Cerebellar cortex (tissue), 1 donor: ENCODE measurements around the gene HECTD4.
A peak's percentile ranks its signal among the peaks of the same experiment; 100 is the strongest.

ENCODE experiments used
- DNase-seq: peaks from one replicate; pipeline ENCODE4 v3.0.0-alpha.2; 2015; ENCODE audit warnings: low spot score

HECTD4 gene

DNA sequence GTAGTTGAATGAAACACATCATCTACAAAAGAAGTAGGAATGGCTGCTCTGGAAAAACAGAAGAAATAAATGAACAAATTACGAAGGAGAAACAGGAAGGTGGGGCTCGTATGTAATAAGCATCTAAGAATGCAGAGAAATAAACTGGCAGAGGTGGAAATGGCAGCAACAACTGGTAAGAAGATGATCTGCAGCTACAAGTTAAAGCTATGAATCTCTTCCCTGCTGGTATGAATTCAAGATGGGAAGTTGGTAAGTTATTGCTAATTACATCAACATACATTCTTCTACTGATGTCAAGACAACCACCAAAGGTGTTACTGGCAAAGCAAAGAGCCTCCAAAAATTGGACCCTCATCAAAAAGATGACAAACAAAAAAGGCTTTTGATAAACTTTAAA lies 59.8 kb downstream of the HECTD4 start:
- DNase-seq, result no peak

DNA sequence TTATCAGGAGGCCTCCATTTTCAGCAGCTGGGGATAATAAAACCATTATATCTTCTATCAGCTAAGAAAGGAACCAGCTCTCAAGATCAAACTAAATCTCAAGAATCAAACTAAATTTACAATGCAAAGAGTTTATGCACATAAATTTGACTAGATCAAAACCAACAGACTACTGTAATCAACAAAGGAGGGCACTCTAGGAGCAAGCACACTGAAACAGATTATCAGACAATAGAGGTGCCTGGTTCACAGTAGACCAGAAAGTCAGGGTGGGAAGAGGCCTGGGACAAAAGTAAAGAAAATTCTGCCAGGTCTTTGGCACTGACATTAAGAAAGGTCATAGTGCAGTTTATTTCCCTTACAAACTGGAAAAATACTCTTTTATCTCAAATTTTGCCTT lies 61.0 kb downstream of the HECTD4 start:
- DNase-seq, result no peak

DNA sequence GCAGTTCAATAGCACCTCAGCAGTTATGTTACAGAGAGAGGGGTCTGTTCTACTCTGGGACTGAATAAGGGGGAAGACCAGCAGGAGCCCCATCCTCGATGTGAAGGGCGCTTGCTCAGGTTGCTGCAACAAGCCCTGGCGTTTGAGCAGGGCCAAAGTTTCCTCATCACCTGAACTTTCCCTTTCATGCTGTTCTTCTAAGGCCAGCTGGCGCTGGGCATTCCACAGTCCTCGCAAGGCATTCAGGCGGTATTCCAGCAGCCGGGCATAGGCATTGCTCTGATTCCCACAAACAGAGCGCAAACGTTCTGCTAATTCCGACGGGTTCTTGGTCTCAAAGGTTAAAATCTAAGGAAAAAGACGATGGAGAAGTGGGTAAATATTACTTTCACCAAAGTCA lies 62.8 kb downstream of the HECTD4 start:
- DNase-seq, result no peak

DNA sequence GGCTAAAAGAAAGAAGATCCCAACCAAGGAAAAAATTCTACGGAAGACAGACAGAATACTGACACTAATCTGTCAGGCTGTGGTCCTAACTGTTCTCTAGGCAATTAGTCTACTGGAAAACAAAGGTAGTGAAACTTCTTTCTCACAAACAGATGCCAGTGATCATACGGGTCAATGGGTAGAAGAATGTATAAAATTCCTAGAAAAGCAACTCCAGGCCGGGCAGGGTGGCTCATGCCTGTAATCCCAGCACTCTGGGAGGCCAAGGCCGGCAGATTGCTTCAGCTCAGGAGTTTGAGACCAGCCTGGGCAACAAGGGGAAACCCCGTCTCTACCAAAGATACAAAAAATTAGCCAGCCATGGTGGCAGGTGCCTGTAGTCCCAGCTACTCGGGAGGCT lies 64.8 kb downstream of the HECTD4 start:
- DNase-seq, result no peak

DNA sequence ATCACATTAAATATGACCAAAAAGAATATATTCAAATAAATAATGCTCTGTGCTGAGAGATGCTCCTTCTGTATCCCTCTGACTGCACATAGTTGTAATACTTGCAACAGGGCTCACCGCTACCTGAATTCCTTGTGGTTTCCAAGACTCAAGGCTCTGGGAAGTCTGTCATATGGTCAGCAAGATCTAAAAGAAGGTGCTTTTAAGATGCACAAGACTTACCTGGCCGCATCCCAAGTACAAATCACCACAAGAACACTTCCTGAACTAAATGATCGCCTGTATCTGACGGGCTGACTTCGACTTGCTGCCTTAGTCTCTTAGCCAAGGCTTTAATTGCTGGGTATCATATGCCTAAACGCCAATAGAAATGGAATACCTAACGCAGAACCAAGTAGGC lies 67.2 kb downstream of the HECTD4 start:
- DNase-seq, result no peak

DNA sequence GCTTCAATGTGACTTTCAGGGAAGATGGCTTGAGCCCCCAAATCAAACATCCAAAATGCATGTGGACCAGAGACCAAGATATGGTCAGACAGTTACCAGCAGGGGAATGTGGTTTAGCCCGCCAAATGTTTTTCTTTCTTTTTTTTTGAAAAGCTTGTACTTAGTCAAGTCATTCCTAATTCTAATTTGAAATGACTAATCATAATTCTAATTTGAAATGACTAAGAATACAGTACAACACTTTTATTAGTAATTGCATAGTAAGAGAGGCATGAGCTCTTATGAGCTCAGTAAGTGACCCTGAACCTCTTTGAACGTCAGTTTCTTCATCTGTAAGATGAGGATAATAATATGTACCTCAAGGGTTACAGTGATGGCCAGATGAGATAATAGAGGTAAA lies 72.4 kb downstream of the HECTD4 start:
- DNase-seq, result no peak

DNA sequence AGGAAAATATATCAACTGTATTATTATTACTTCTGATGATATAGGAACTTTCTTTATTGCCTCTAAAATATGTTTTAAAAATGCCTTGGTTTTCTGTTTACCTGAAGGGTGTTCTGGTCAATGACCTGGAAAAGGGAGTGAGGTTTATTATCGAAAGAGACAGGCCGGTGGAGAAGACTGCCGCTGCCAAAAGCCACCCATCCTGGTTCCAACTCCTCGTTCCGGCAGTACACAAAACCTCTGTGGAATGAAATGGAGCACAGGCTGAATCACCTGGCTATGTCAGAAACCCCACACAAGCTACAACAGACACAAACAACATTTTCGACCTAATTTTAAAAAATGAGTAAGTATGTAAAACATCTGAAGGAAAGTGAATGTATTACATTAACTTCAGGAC lies 73.6 kb downstream of the HECTD4 start:
- peak; percentile 85 for DNase-seq

DNA sequence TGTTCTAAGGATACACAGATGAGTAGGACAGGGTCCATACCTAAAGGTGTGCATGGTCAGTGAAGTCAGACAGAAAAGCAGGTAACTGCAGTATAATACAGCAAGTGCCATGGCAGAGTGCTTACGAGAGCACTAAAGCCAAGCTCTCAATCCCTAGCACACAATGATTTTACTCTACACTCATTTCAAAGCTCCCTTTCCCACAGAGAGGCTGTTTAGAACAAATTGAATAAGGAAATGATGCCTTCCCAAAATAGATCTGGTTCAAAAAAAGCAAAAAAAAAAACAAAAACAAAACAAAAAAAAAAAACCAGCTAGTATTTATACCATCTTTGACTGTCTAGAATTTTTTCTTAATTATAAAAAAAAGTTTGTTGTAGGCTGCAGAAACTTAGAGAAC lies 74.1 kb downstream of the HECTD4 start:
- DNase-seq, result peak; percentile 50

DNA sequence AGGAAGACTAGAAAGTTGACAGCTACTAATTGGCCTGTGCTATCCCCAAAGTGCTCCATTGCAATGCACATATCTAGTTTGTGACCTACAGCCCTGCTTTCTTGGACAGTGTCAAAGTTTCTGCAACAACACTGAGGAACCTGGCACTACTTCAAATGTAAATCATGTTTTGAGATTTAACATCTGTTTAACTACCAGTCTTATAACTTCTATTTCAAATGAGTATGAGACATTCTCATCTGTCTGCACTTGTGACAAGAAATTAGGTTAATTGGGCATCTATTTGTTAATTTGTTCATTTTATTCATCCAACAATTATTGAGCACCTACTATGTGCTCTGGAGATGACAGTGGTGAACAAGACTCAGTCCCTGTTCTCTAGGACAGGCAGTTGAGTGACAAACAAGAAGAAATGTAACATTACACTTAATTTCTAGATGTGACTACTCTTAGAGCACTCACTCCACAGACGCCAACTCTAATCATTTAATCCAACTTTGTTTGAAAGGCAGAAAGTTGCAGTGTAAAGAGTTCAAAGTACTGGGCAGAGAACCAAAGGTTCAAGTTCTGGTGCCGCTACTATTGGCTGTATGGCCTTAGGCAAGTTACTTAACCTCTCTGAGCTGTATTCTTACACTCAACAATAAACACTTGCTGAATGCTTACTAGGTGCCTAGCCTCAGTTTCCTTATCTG lies 74.8 kb downstream of the HECTD4 start:
- DNase-seq, result no peak

DNA sequence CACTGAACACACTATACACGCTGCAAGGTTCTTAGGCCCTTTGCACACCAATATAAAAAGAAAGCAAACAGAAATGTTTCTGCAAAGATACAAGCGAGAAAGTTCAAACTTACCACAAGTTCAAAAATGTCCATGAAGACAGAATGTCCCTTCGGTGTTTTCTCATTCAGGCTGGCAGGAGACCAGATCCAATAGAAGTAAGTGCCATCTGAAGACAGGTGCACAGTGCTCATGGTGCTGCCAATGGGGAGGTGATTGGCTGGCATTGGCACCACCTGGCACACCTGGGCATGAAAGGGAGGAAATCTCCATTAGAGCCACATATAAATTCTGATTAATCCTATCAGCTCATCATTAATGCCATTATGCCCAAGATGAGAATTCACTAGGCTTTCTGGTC lies 76.3 kb downstream of the HECTD4 start:
- peak; percentile 68 for DNase-seq

DNA sequence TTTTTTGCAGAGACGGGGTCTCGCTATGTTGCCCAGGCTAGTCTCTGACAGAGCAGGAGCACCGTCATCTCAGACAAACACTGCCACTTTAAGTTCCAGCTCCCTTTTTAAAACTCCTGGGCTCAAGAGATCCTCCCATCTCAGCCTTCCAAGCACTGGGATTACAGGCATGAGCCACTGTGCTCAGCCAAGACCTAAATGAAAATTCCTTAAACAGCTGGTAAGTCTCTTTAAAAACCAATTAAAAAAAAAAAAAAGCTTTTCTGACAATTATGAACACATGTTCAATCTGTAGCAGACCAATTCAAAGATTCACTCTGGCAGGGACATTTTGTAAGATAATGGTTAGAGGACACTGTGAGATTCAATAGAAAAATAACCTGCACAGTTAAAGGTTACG lies 77.8 kb downstream of the HECTD4 start:
- no peak for DNase-seq

DNA sequence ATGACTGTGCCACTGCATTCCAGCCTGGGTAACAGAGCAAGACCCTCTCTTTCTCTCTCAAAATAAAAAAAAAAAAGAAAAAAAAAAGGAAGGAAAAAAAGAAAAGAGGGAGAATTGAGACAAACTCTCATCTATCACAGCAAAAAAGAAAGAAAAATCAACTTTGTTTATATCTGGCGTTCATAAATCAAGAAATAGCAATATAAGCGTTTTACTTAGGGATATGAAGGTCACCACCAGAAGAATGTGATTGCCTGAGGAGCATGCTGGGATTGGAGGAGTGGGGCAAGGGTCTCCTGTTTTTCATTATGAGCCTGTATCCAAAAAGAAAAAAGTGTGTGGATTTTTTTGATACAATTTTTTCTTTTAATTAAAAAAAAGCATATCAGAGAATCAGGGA lies 78.4 kb downstream of the HECTD4 start:
- no peak for DNase-seq

DNA sequence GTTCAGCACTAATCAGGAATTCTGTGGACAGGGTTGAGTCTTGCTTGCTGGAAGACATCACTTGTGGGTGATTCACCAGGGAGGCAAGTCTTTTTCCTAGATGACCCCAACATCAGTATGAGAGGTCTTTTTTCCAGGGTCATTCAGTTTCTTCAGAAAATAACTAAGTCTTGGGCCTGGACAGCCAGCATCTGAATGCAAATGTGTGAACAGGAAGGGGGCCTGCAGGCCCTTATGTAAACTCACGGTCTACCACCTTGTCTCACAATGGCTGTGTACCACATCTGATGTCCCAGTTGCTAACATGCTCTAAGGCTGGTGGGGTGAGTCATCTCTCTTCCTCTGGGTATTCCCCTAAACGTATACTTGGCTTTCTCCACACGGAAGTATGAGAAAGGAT lies 79.2 kb downstream of the HECTD4 start:
- no peak for DNase-seq

DNA sequence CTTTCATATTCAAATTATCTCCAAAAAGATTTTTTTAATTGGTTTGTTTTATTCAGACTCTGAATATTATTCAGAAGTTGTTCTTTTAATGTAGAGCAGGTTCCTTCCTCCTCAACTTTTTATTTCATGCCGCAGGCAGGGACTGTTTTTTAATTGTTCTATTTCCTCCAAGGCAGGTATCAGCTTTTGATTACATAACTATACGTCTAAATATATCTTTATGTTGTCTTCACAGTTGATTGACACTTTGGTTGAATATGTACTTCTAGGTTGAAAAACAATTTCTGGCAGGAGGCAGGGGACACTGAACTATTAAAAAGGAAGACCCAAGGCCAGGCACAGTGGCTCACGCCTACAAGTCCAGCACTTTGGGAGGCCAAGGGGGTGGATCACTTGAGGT lies 82.5 kb downstream of the HECTD4 start:
- DNase-seq, result no peak

DNA sequence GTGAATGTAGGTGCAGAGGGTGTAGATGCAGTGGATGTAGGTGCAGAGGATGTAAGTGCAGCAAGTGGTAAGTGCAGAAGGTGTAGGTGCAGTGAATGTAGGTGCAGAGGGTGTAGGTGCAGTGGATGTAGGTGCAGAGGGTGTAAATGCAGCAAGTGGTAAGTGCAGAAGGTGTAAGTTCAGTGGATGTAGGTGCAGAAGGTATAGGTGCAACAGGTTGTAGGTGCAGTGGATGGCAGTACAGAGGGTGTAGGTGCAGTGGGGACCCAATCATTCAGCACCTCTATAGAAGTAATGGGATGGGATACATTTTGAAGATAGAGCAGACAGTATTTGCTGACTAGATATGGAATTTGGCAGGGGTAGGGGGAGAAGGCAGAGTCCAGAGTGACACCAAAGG lies 85.0 kb downstream of the HECTD4 start:
- no peak for DNase-seq

DNA sequence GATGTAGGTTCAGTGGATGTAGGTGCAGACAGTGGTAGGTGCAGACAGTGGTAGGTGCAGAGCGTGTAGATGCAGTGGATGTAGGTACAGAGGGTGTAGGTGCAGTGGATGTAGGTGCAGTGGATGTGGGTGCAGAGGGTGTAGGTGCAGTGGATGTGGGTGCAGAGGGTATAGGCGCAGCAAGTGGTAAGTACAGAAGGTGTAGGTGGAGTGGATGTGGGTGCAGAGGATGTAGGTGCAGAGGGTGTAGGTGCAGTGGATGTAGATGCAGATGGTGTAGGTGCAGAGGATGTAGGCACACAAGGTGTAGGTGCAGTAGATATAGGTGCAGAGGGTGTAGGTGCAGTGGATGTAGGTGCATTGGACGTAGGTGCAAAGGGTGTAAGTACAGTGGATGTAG lies 86.0 kb downstream of the HECTD4 start:
- no peak for DNase-seq

DNA sequence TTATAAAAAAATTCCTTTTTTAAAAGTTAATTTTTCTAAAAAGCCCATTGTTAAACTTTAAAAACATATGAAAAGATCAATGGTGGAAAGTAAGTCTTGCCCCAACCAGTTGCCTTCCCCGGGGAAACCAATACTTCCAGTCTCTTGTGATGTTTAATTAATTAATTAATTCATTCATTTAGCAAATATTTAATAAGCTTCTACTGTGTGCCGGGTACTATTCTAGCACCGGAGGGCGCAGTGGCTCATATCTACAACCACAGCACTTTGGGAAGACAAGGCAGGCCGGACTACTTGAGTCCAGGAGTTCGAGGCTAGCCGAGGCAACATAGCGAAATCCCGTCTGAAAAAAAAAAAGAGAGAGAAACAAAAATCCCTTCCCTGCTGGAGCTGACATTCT lies 87.4 kb downstream of the HECTD4 start:
- no peak for DNase-seq

DNA sequence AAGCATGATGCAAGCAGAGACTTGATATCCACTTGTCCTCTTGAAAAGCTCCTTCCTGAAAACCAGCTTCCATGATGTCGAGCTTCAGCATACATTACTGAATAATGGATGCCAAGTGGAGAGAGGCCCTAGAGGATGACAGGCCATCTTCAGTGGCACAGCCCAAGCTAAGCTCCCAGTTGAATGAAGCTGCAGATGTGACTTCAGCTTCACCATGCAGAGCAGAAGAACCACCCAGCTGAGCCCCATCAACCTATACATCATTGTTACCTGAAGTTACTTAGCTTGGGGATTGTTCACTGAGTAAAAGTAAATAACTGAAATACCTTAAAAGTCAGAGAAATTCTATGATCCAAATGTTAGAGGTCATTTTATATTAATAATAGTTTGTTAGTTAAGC lies 93.6 kb downstream of the HECTD4 start:
- no peak for DNase-seq

DNA sequence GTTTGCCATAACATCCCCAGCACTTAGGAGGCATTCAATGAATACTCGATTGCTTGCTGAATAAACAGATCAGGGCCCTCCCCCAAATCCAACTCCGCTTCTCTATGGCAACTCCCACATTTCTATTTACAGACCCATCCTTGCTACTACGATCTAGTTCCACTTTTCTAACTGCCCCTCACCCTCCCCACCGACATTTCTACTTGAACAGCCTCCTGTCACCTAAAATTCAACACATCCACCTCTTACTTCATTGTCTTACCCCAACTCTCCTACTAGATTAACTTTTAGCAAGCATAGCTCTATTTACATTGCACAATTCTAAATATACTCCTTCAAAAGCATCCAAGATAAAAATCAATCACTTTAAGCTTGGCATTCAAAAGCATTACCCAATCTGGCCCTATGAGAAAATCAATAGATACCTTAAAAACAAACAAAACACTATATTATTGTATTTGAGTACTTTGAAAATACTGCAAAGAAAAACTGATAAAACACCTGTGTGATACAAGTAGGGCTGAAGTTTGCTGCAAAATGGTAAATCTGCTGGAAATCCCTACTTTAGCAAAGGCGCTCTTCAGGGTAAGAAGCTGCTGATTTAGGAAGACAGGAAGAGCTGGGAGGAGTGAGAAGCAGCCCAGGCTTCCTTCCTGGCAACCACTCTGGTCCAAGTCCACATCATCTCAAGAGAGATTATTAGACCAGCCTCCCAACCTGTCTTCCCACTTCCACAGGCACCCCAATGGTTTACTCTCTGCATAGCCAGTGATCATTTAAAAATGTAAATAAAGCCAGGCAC lies 96.4 kb downstream of the HECTD4 start:
- DNase-seq, result no peak

DNA sequence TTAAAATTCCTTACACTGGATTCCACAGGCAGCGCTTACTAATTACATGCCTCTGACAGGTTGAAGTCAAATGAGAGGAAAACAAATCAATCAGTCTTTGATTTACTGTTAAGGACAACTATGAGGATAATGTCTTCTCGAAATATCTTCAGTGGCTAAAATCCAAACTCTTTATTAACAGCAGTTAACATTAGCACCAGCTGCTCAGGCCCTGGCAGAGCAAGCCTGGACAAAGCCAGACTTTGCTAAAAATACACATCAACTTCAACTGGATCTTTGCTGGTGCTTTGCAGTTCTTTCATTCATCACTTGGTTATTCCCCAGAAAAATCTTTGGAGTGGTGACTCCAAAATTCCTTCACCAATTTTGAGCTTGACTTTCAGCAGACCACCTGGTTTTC lies 98.7 kb downstream of the HECTD4 start:
- no peak for DNase-seq

DNA sequence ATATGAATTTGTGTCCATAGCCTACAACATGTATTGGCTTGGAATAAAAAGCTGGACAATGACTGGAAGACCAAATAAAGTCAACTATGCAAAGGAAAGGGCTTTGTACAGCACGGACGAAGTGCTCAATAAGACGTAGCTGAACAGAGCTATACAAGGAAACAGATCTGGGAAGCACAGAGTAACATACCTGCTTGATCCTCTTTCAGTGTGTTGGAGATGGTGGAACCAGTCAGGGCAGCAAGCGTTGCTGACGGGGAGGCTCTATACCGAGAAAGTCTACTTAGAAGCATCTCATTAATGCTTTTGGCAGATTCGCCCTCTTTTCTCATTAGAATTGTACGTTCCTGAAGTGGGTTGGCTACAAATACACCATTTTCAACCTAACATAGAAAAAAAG lies 99.3 kb downstream of the HECTD4 start:
- peak; percentile 63 for DNase-seq

DNA sequence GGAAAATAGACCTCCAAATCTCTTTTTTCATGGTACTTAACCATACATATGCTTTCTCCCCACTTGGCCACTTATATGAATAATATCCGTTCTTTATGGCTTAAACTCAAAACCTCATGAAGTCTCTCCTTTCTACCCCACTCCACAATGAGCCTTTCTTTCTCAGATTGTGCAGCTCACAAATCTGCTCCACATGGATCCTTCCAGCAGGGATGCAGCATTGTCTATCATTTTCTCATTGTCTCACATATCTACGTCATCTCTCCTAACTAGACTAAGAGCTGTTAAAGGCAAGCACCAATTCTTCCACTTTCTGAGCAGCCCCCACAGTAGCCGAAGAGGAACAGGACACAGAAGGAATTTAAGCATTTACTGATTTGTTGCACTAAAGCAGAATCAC lies 106.4 kb downstream of the HECTD4 start:
- DNase-seq, result no peak

DNA sequence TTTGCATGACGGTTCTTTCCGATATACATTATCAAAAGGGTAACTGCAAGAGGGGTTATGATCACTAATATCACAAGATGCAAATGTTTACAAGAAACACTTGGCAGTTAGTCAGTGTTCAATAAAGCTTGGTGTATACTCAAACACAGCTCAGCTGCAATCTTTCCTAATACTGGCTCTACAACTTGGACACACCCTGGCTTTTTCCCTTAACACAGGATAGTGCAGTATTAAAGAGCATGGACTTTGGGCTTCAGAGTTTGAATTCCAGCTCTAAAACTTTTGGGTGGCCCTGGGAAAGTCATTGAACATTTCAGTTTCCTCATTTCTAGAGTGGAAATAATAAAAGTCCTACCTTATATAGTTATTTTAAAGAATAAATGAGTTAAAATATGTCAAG lies 107.0 kb downstream of the HECTD4 start:
- no peak for DNase-seq

DNA sequence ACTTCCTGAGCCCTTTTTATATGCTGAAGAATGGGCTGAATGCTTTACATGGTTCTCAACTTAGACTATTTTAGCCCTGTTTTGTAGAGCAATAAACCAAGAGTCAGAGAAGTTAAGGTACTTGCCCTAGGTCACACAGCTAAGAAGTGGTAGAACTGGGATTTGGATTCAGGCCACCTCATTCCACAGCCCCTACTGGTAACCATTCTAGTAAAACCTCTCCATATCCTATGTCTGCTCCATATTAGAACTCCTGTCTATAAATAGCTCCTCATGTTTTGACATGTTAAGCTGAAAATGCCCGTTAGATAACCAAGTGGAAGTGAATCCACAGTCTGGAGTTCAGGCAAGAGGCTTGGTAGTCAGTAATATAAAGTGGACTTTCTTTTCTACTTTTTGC lies 111.6 kb downstream of the HECTD4 start:
- no peak for DNase-seq
